Measurements from ENCODE around the gene NPY. TPM values are rescaled to one million over a fixed set of nuclear protein-coding genes. Genes with fewer than 3 reads are reported as not detected.

Gene NPY
- total RNA-seq, 2 donors from 2014 or later: not detected

GRCh38 chr7:24290004-24290641 is 6.1 kb downstream of the NPY start:
- H3K9me3 Mint-ChIP-seq: no peaks in the 10 kb centered on the region
- peaks cover 13% of the 10 kb centered on the region for H3K4me1 Mint-ChIP-seq (ENCODE audit: low read depth)
- H3K27ac Mint-ChIP-seq: no peak overlapping the region
- peak; percentile 67 to 72 for DNase-seq
- H3K4me3 Mint-ChIP-seq: peak overlapping the region in 1 of 2 donors; percentile 24
- ATAC-seq (replicated peaks in 1 of 2): peak; percentile 99
- H3K36me3 Mint-ChIP-seq (ENCODE audit: insufficient read depth in 2 of 2): no peaks in the 10 kb centered on the region
- H3K27me3 Mint-ChIP-seq (ENCODE audit: low read depth): peaks cover 51% of the 10 kb centered on the region

GRCh38 chr7:24291271-24291670 is 7.3 kb downstream of the NPY start:
- Mint-ChIP-seq H3K9me3 (no peaks in the 10 kb centered on the region), H3K27me3 (ENCODE audit: low read depth) (peaks cover 40% of the 10 kb centered on the region), H3K4me3 (no peak overlapping the region), H3K36me3 (ENCODE audit: insufficient read depth in 2 of 2) (no peaks in the 10 kb centered on the region), H3K27ac (no peak overlapping the region), H3K4me1 (ENCODE audit: low read depth) (peaks cover 9% of the 10 kb centered on the region)
- DNase-seq (no peak), ATAC-seq (replicated peaks in 1 of 2) (no peak)

GRCh38 chr7:24297362-24297761 is 13.4 kb downstream of the NPY start:
- H3K27ac Mint-ChIP-seq: no peak overlapping the region
- H3K27me3 Mint-ChIP-seq (ENCODE audit: low read depth): peaks cover 7% of the 10 kb centered on the region
- DNase-seq (no peak), ATAC-seq (replicated peaks in 1 of 2) (no peak)
- no peaks in the 10 kb centered on the region for H3K4me1 Mint-ChIP-seq (ENCODE audit: low read depth)
- peaks cover 6 to 10% of the 10 kb centered on the region in 2 donors for H3K9me3 Mint-ChIP-seq
- peaks cover 0 to 2% of the 10 kb centered on the region in 2 donors for H3K36me3 Mint-ChIP-seq (ENCODE audit: insufficient read depth in 2 of 2)
- H3K4me3 Mint-ChIP-seq: no peak overlapping the region

- ATAC-seq (replicated peaks in 1 of 2): no peak
- H3K36me3 Mint-ChIP-seq (ENCODE audit: insufficient read depth in 2 of 2): peaks cover 0 to 2% of the 10 kb centered on the region in 2 donors
- H3K27ac Mint-ChIP-seq: no peak overlapping the region
- no peak overlapping the region for H3K4me3 Mint-ChIP-seq
- H3K27me3 Mint-ChIP-seq (ENCODE audit: low read depth): peaks cover 7% of the 10 kb centered on the region
- DNase-seq: no peak
- H3K4me1 Mint-ChIP-seq (ENCODE audit: low read depth): no peaks in the 10 kb centered on the region
- H3K9me3 Mint-ChIP-seq: peaks cover 6 to 10% of the 10 kb centered on the region in 2 donors
These were observed 14.7 kb downstream of the NPY start for GRCh38 chr7:24298696-24299095.

GRCh38 chr7:24299192-24299591 is 15.2 kb downstream of the NPY start:
- Mint-ChIP-seq H3K9me3 (peaks cover 6 to 10% of the 10 kb centered on the region in 2 donors), H3K27me3 (ENCODE audit: low read depth) (peaks cover 11% of the 10 kb centered on the region), H3K36me3 (ENCODE audit: insufficient read depth in 2 of 2) (peaks cover 0 to 2% of the 10 kb centered on the region in 2 donors), H3K4me1 (ENCODE audit: low read depth) (no peaks in the 10 kb centered on the region), H3K4me3 (no peak overlapping the region), H3K27ac (no peak overlapping the region)
- ATAC-seq (replicated peaks in 1 of 2): no peak
- no peak for DNase-seq

- peaks cover 6 to 10% of the 10 kb centered on the region in 2 donors for H3K9me3 Mint-ChIP-seq
- H3K27ac Mint-ChIP-seq: no peak overlapping the region
- H3K27me3 Mint-ChIP-seq (ENCODE audit: low read depth): peaks cover 23% of the 10 kb centered on the region
- ATAC-seq (replicated peaks in 1 of 2) (no peak), DNase-seq (no peak)
- no peaks in the 10 kb centered on the region for H3K4me1 Mint-ChIP-seq (ENCODE audit: low read depth)
- peaks cover 0 to 2% of the 10 kb centered on the region in 2 donors for H3K36me3 Mint-ChIP-seq (ENCODE audit: insufficient read depth in 2 of 2)
- no peak overlapping the region for H3K4me3 Mint-ChIP-seq
These were observed 17.7 kb downstream of the NPY start for GRCh38 chr7:24301703-24302102.

- no peak overlapping the region for H3K27ac Mint-ChIP-seq
- peaks cover 23% of the 10 kb centered on the region for H3K27me3 Mint-ChIP-seq (ENCODE audit: low read depth)
- ATAC-seq (replicated peaks in 1 of 2) (no peak), DNase-seq (no peak)
- H3K4me3 Mint-ChIP-seq: no peak overlapping the region
- peaks cover 6 to 10% of the 10 kb centered on the region in 2 donors for H3K9me3 Mint-ChIP-seq
- no peaks in the 10 kb centered on the region for H3K4me1 Mint-ChIP-seq (ENCODE audit: low read depth)
- H3K36me3 Mint-ChIP-seq (ENCODE audit: insufficient read depth in 2 of 2): peaks cover 0 to 2% of the 10 kb centered on the region in 2 donors
These were observed 20.6 kb downstream of the NPY start for GRCh38 chr7:24304494-24305095.

- DNase-seq: no peak
- Mint-ChIP-seq H3K27ac (no peak overlapping the region), H3K4me3 (no peak overlapping the region), H3K4me1 (ENCODE audit: low read depth) (no peaks in the 10 kb centered on the region), H3K36me3 (ENCODE audit: insufficient read depth in 2 of 2) (no peaks in the 10 kb centered on the region), H3K27me3 (ENCODE audit: low read depth) (peaks cover 25% of the 10 kb centered on the region), H3K9me3 (no peaks in the 10 kb centered on the region)
- ATAC-seq (replicated peaks in 1 of 2): no peak
These were observed 23.3 kb downstream of the NPY start for GRCh38 chr7:24307326-24307725.

GRCh38 chr7:24312588-24312987 is 28.6 kb downstream of the NPY start:
- Mint-ChIP-seq H3K27ac (no peak overlapping the region), H3K4me1 (ENCODE audit: low read depth) (no peaks in the 10 kb centered on the region), H3K4me3 (no peak overlapping the region), H3K36me3 (ENCODE audit: insufficient read depth in 2 of 2) (no peaks in the 10 kb centered on the region), H3K27me3 (ENCODE audit: low read depth) (peaks cover 14% of the 10 kb centered on the region), H3K9me3 (no peaks in the 10 kb centered on the region)
- ATAC-seq (replicated peaks in 1 of 2): no peak
- DNase-seq: no peak

GRCh38 chr7:24313777-24314176 is 29.8 kb downstream of the NPY start:
- Mint-ChIP-seq H3K27ac (no peak overlapping the region), H3K4me1 (ENCODE audit: low read depth) (no peaks in the 10 kb centered on the region)

GRCh38 chr7:24316340-24316739 is 32.4 kb downstream of the NPY start:
- ATAC-seq (replicated peaks in 1 of 2) (no peak), DNase-seq (no peak)
- no peaks in the 10 kb centered on the region for H3K9me3 Mint-ChIP-seq
- no peaks in the 10 kb centered on the region for H3K36me3 Mint-ChIP-seq (ENCODE audit: insufficient read depth in 2 of 2)
- no peak overlapping the region for H3K4me3 Mint-ChIP-seq
- H3K27ac Mint-ChIP-seq: no peak overlapping the region
- peaks cover 21% of the 10 kb centered on the region for H3K27me3 Mint-ChIP-seq (ENCODE audit: low read depth)
- no peaks in the 10 kb centered on the region for H3K4me1 Mint-ChIP-seq (ENCODE audit: low read depth)

More at GRCh38 chr7:24313777-24314176, 29.8 kb downstream of the NPY start:
- no peak for DNase-seq
- no peak overlapping the region for H3K4me3 Mint-ChIP-seq
- no peaks in the 10 kb centered on the region for H3K36me3 Mint-ChIP-seq (ENCODE audit: insufficient read depth in 2 of 2)
- no peak for ATAC-seq (replicated peaks in 1 of 2)
- no peaks in the 10 kb centered on the region for H3K9me3 Mint-ChIP-seq
- peaks cover 20% of the 10 kb centered on the region for H3K27me3 Mint-ChIP-seq (ENCODE audit: low read depth)

GRCh38 chr7:24318326-24318725 is 34.3 kb downstream of the NPY start:
- H3K27me3 Mint-ChIP-seq (ENCODE audit: low read depth): peaks cover 21% of the 10 kb centered on the region

GRCh38 chr7:24319209-24319608 is 35.2 kb downstream of the NPY start:
- no peak for ATAC-seq (replicated peaks in 1 of 2)
- Mint-ChIP-seq H3K9me3 (no peaks in the 10 kb centered on the region), H3K4me3 (no peak overlapping the region), H3K36me3 (ENCODE audit: insufficient read depth in 2 of 2) (no peaks in the 10 kb centered on the region), H3K27me3 (ENCODE audit: low read depth) (peaks cover 21% of the 10 kb centered on the region), H3K27ac (no peak overlapping the region), H3K4me1 (ENCODE audit: low read depth) (no peaks in the 10 kb centered on the region)
- no peak for DNase-seq

More at GRCh38 chr7:24318326-24318725, 34.3 kb downstream of the NPY start:
- Mint-ChIP-seq H3K36me3 (ENCODE audit: insufficient read depth in 2 of 2) (no peaks in the 10 kb centered on the region), H3K27ac (no peak overlapping the region), H3K4me3 (no peak overlapping the region), H3K4me1 (ENCODE audit: low read depth) (no peaks in the 10 kb centered on the region), H3K9me3 (no peaks in the 10 kb centered on the region)
- ATAC-seq (replicated peaks in 1 of 2) (no peak), DNase-seq (no peak)

Measured in activated T-cell treated with anti-CD3 and anti-CD28 coated beads, Interleukin-2, amount 50 U/mL, for 72 hours (primary cell).